HG03442 (cell line): ENCODE results near the gene SMIM43.

Experiments used
- ATAC-seq: cut with Tn5 transposase; IDR thresholded peaks from one replicate; pipeline ENCODE4 v1.9.1; 2021; ENCODE audit warnings: mild to moderate bottlenecking, moderate library complexity; ENCODE audit not compliant: unreplicated experiment

Gene SMIM43

DNA sequence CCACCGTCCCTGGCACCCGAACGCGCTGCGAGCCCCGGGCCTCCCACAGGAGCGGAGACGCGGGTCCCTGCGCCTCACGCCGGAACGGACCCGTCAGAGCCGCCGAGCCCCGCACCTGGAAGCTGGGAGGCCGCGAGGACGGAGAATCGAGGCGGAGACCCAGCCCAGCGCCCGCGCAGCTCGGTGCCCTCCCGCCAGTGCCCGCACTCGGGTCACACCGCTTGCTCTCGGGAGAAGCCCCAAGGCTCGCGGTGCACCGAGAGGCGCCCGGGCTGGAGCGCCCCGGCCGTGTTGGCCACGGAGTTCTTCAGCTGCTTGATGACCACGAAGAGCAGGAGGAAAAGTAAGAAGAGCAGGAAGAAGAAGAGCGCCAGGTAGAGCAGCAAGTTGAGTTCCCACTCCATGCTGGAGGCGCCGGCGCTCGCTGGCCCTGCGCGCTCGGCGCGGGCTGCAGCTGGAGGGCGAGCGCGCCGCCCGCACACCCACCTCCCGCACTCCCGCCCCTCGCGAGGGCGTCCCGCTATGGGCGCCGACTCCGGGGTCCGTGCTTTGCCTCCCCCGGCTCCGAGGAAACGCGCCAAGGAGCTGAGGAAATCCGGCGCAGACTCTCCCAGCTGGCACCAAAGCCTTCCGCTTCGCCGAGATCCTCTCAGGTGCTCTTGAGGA, at the start of gene SMIM43:
SMIM43 (minus strand) TSS at position 463 of the 666 bp plus-strand sequence; CDS start at position 404, 59 bp downstream.
- ATAC-seq, result no peak

DNA sequence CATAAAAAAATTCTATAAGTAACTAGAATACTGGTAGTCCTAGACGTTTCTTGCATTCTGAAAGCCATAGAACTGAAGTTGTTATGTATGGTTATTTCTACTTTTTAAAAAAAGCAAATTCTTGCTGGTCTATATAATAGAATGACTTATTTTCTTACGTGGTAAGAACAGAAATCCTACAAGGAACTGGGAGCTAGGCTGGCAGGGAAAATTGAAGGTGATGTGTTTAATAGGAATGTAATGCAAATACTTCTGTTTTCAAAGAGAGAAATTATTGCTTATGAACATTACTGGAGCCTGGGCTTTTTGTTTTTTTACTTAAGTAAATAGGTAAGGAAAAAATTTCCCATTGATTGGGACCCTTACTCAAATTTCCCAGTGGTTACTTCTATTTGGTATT, 49.8 kb upstream of the SMIM43 start:
- ATAC-seq, result no peak

DNA sequence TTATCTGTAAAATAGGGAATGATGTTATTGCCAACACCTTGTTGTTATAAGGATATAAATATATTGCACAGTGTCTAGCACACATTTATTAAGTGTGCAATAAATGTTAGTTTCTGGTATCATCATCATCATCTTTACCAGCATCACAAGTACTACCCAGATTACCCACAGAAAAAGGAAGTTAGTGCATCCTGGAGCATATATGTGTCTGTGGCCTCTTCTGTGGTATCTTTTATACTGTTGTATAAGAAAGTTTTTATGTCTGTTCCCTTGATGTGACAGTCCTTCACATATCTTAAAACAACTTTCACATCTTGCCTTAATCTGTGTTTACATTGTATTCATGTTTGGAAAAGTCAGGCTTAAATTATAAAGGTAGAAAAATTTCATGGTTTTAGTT, 46.2 kb upstream of the SMIM43 start:
- ATAC-seq, result no peak

DNA sequence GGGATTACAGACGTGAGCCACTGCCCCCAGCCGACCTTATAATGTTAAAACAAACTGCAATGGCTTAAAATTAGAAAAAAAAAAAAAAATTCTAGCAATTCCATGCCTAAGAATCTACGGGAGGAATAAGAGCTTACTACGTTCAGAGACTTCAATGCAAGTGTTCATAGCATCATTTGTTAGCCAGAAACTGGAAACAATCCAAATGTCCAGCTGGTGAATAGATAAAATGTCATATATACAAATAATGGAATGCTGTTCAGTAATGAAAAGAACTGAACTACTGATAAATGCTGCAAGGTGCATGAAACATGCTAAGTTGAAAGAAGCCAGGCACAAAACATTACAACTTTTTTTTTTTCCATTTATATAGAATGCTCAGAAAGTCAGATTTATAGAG, 41.4 kb upstream of the SMIM43 start:
- ATAC-seq, result no peak

DNA sequence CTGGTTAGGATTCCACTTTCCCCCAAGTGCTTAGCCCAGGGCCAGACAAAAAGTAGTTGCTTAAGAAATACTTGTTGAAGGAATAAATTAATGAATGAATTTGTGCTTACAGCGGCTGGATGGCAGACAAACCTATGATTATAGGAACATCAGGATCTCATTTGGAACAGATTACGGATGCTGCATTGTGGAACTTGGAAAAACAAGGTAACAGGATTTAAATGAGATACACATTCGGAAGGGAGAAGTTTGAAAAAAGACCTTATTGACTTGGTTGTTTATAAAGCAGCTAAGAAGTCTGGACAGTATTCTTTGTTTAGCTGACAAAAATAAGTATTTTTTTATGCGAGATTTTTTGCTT, 36.7 kb upstream of the SMIM43 start:
- no peak for ATAC-seq

DNA sequence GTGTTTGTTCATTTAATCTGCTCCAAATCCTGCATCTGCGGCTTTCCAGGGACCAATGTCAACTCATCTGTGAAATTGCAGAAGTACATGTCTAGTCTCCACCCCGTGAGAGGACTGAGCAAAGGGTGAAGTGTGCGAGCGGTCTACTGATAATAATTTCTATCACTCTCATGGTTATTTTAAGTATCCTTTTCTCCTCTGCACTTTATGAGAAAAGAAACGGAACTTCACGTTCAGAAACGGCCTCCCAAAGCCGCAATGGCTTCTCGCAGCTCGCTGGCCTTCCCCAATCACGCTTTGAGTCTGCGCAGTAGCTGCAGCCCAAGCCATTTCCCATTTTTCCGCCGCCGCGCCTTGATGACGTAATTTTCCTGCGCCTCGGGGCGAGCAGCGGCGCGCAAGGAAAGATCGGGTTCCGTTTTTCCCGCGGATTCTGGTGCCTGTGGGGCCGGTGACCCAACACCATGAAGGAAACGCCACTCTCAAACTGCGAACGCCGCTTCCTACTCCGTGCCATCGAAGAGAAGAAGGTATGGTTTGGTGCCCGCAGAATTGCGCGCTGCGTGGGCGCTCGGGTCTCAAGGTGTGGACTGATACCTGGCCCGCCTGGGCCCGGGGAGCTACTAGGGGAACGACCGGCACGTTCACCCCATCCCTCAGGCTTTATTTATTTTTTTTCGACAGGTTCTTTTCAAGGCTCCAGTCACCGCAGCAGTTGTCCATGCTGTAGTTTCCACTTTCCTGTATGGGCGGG, 36.2 kb upstream of the SMIM43 start, which contains the start of gene EXOSC9:
EXOSC9 (plus strand) TSS at position 363 of the 754 bp plus-strand sequence; CDS start at position 465, 102 bp downstream.
- ATAC-seq, result peak; percentile 78

DNA sequence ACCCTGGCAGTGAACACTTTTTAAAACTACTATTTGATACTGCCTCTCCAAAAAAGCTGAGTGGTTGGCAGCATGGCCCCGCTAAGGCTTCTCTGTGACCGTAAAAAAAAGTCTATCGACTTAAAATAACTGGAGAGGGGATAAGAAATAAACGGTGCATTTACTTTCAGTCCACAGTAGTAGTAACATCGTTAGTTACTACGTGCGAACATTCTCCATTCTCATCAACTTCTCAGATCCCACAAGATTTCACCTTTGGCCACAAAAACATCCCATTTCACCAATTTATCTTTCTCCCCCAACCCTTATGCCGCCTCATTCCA, 35.6 kb upstream of the SMIM43 start:
- peak; percentile 21 for ATAC-seq

DNA sequence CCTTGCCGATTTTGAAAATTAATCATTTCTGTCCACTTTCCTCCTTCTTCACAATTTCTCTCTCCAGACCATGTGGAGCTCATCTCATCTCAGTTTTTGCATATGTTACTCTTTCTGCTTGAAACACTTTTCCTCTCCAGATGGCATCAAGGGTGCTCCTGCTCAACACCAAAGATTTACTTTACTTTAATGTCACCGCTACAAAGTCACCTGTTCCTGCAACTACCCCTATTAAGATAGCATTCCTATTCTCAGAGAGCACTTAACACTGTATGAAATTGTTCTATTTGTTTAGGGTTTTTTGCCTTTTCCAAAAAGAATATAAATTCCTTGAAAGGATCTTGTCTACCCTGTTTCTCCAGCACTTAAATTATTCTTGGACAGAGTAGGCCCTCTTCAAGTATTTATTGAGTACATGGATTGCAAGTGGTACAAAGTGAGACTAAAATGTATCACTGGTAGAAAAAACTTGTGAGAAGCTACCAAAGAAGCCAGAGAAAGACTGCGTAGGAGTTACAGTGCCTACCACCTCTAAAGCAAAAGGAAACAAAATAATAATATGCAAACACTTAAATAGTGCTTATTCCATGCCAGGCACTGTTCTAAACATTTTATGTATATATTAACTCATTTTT, 35.0 kb upstream of the SMIM43 start:
- no peak for ATAC-seq

DNA sequence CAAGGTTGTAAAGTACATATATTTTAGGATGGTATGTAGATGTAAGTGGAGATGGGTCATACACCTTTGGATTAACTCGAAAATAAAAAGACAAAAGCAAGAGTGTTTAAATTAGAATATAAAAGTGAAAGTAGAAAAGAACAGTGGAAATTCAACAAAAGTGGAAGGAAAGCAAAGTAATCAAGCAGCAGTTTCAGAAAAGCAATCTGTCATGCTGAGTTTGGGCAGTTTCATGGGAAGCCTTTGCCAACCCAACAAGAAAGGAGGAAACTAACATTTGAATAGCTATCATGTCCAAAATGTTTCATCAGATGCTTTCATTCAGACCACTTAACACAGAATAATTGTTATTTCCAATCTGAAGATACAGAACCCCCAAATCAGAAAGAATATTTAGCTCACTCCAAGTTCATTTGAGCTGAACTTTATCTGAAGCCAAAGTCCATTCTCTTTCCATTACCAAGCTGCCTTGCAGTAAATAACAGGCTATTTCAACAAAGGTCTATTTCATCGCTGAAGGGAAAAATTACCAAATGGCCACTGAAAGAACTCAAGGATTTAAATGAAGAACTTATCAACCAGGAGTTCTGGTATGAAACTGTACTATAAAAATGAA, 34.4 kb upstream of the SMIM43 start:
- ATAC-seq, result no peak

DNA sequence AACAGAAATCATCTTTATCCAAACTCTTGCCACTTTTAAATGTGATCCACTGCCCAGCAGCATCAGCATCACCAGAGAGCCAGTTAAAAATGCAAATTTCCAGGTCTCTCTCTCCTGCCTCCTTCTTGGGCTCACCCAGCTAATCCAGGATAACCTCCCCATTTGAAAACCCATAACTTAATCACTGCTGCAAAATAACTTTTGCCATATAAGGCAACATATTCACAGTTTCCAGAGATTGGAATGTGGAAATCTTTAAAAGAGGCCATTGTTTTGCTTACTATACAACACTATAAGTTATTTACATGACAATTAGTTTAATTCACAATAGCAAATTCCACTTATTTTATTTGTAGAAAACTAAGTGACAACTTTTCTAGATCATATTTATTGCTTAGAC, 31.3 kb upstream of the SMIM43 start:
- no peak for ATAC-seq

DNA sequence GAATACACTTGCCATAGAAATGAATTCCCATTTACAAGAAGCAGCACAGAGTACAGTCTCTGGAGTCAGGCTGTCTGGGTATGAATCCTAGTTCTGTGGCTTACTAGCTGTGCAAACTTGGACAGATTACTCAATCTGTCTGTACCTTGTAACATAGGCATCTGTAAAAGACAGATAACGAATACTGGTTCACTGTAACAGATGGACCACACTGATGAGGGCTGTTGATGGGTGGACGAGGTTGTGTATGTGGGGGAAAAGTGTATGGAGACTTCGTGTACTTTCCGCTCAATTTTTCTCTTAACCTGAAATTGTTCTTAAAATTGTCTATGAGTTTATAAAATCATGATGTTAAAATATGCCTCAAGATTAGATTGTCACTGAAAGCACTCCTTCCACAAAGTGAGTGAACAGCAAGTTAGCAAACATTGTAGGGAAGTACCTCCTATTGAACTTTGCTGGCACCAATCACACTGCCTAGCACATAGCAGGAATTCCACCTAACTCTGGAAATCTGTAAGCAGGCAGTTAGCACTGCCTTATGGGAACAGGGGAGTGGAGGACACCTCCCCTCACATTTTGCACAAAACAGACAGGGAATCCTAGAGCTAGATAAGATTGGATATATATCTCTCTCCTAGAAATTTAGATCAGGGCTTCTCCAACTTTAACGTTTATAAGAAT, 29.7 kb upstream of the SMIM43 start:
- ATAC-seq, result no peak

DNA sequence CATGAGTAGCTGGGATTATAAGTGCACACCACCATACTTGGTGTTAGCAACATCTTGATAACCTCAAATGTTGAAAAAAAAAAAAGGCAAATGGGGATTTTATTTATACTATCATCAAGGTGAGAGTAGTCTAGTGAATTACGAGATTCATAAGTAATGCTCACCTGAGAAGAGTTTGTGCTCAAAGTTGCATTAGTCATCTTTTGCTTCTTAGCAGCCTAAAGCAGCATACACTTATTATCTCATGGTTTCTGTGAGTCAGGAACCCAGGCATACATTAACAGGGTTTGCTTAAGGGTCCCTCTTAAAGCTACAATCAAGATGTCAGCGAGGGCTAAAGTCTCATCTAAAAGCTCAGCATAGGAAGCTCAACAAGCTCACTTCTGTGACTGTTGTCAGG, 28.0 kb upstream of the SMIM43 start:
- ATAC-seq, result no peak

DNA sequence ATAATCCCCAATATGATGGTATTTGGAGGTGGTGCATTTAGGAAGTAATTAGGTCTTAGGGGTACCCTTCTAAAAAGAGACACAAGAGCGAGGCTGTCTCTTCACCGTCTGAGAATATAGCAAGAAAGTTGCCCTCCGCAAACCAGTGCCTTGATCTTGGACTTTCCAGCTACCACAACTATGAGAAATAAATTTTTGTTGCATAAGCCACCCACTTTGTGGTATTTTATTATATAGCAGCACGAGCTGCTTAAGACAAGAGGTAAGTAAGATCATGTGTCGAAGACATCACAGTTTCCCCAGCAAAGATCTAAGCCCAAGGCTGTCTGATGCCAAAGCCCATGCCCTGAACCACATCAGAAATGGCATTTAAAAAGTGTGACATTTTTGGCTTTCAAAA, 26.5 kb upstream of the SMIM43 start:
- no peak for ATAC-seq

DNA sequence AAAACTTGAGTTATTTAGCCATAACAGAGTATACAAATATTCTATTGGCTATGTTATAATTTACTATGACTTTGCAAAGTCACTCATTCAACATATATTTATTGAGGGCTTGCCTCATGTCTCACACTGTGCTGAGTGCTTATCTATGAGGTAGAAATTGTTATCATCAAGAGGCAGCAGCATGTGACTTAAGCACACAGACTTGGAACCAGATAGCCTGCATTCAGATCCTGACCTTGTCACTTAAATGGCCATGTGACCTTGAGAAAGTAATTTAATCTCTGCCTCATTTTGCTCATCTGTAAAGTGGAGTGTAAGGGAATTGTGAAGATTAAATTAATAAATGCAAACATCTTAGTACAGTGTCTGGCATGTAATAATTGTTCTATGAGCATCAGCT, 26.0 kb upstream of the SMIM43 start:
- ATAC-seq, result no peak

DNA sequence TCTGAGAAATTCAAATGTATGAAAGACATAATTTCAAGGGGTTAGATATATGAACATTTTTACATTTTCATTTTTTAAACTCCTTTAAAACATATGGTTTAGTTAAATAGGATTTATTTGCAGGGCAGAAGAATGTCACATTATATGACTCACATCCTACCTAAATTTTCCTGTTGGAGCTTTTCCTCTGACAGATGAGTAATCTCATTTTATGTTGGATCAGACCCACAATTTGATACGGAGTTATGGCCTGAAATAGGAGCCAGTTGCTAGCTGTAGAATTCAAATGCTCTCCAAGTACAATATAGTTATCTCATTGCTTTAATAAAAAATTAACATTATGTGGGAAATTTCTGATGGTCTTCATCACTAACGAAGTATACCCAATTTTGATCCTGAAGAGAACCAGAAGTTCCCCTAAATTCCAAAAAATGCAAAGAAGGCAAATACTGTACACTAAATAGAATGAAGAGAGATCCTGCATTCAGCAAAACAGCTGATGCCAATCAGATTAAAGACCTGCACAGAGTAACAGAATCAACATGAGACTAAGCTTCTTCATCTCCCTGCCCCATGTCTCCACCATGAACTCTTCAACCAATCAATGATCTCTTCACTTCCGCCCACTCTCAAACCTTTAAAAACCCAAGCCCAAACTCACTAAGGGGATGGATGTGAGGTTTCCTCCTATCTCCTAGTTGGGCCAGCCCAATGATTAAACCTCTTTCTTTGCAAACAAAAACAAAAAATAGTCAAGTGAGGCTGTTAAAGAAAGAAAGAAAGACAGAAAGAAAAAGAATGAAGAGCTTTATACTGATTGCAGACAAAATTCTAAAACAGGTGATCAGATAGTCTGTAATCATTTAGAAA, 25.2 kb upstream of the SMIM43 start:
- ATAC-seq, result no peak

DNA sequence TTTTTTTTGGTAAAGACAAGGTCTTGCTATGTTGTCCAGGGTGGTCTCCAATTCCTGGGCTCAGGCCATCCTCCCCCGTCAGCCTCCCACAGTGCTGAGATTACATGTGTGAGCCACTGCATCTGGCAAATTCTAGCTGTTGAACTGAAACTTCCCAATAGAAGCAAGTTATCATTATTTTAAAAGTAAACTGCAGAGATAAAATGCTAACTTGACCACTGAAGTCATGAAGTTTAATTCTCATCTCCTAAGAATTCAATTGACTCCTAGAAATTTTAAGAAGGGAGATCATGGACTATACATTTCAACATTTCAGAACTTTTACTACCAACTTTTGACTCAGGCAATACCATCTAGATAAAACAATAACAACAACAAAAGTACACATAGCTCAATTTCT, 24.5 kb upstream of the SMIM43 start:
- no peak for ATAC-seq

DNA sequence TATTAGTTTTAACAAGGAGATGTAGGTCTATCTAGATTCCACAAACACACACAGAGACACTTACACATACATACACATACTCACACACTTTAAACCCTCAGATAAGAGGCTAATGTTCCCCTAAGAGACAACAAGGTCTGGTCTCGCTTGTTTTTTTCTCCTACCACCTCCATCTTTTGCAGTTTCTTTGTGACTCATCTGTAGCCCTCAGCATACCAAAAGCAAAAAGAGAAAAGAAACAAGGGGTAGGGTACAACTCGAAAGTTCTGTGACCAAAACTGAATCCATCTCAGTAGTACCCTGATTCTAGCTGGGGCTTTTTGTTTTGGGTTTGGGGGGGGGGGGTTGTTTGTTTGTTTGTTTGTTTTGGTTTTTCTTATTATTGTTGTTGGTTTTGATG, 23.9 kb upstream of the SMIM43 start:
- ATAC-seq, result peak; percentile 96

DNA sequence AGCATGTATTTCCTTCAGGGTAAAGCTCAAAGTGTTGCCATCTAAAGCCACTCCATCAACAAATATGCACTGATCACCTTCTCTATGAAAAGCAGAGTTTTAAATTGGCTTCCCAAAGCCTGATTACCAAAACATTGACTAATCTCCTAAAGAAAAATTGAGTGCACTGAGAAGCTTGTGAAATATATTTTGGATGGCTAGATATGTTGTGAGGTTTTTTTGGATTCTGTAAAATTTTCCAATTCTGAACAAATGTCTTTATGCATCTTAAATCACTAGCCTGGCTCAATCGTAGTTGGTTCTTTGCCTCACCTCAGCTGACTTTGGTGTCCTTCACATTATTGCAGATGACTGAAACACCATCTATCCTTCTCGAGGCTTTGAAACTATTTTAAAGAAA, 21.3 kb upstream of the SMIM43 start:
- ATAC-seq, result no peak

DNA sequence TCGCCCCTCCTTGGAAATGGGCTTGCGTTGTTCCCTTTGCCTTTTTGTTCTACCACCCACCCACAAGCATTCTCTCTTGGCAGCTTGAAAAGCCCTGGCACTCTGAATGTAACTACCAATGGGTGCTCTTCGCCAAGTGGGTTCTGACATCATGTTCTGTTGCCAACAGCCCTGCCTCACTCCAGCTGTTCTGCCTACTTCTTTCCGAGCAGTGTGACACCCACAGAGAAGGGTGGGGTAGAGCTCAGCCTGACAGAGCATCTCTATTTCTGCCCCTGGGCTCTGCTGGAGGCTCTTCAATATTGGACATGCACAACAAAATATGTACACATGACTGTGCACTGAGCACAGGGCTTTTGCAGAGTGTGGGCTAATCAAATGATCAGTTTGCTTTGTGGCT, 20.5 kb upstream of the SMIM43 start:
- ATAC-seq, result no peak

DNA sequence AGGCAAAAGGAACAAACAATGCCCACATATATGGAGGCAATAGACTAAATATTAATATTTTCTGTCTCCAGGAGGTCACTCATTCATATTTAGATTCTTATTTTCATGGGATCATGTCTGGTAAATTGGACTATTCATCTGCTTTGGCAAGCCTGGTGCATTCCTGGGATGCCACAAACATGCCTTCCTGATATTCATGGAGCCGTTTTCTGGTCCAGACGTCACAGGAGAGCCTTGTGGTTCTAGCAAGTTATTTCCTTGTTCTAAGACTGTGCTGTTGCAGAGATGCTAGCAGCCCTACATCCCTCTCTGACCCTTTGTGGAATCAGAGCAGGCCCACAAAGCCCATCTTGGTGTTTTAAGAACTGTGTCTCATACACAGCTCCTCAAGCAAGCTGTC, 20.0 kb upstream of the SMIM43 start:
- no peak for ATAC-seq
